ENCODE results near the gene UBAP1L. TPM values are rescaled to one million over a fixed set of nuclear protein-coding genes. Genes with fewer than 3 reads are reported as not detected.
"Not testable (repeated sequence)": the region's sequence is repeated elsewhere in the genome, so short reads cannot be mapped to it uniquely, and the experiment has no call there.

UBAP1L gene
- total and polyA plus RNA-seq, 2 donors: 1.9 to 3.9 TPM

DNA sequence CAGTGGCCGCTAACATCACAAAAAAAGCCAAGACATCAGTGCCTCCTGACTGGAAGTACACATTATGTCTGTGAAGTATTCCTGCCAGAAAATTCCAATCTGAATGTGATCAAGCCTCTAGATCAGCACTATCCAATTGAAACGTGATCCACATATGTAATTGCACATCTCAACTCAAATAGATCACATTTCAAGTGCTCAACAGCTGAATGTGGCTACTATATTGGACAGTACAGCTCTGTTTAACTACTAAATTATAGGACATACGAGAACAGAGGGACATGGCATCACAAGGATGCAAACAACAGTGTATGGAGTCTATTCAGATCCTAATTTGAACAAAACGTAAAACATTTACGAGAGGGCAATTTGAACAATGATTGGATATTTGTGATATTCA lies 542 bp upstream of the UBAP1L start:
- 71% methylated on average over 5 of the region's 5 CpGs for WGBS
- Histone ChIP-seq H3K4me3 (ENCODE audit: low read depth, low read length) (no peak overlapping the region), H3K36me3 (ENCODE audit: insufficient read depth) (peaks cover 14% of the 10 kb centered on the region), H3K27ac (ENCODE audit: low read depth) (no peak overlapping the region), H3K4me1 (ENCODE audit: insufficient read depth) (no peaks in the 10 kb centered on the region)
- no peak for DNase-seq (ENCODE audit: extremely low spot score)

DNA sequence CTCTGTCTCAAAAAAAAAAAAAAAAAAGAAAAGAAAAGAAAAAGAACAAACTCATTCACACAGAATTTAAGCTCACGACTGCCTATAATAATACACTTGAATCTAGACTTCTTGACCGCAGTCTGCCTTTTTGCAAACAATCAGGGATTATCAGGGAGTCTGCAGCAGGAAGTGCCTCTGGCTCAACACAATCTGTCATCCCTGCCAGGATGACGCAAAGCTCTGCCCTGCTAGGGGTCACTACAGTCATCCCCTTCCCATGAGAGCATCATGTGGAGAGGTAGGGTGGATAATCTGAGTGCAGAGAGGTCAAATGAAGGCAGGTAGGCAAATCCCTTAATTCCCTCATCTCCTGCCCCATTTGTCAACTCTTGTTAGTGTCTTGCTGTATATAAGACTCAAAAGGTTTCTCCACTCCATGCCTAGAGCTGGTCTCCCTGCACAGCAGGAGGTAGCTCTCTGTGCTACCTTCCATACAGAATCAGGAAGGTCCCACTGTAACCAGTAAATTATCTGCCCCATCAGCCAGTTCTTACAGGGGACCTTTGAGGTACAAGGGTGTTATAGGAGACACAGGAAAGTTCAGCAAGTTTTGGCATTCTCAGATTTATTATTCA lies 4.2 kb downstream of the UBAP1L start:
- Histone ChIP-seq H3K4me3 (ENCODE audit: low read depth, low read length) (no peak overlapping the region), H3K4me1 (ENCODE audit: insufficient read depth) (no peaks in the 10 kb centered on the region), H3K27ac (ENCODE audit: low read depth) (no peak overlapping the region), H3K36me3 (ENCODE audit: insufficient read depth) (peaks cover 2% of the 10 kb centered on the region)
- no peak for DNase-seq (ENCODE audit: extremely low spot score)
- 36% methylated on average over 3 of the region's 3 CpGs for WGBS

DNA sequence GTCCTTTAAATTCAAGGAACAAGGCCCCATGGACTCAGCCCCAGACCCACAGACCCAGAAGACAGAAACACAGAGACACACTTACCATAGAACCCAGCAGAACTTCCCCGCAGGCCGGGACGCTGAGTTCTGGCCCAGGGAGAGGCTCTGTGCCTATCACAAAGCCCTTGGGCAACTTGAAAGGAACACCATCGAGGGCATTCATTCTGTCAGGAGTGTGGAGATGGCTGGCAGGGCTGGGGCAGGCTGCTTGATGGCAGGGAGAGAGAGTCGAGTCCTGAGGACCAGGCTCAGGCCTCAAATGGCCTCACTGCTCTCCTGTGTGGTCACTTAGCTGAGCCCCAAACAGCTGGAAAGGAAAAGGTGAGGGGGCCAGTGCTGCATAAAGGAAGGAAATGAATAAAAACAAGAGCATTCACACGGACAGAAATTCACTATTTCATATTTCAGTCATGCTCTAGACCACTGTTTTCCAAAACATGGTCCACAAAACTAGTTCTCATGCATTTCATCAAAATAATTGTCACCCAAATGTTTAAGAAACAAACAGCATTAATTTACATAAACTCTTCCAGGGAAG lies 8.9 kb downstream of the UBAP1L start:
- Histone ChIP-seq H3K27ac (ENCODE audit: low read depth) (no peak overlapping the region), H3K4me3 (ENCODE audit: low read depth, low read length) (no peak overlapping the region), H3K36me3 (ENCODE audit: insufficient read depth) (peaks cover 3% of the 10 kb centered on the region), H3K4me1 (ENCODE audit: insufficient read depth) (no peaks in the 10 kb centered on the region)
- DNase-seq (ENCODE audit: extremely low spot score): no peak
- 88% methylated on average over 6 of the region's 6 CpGs for WGBS

DNA sequence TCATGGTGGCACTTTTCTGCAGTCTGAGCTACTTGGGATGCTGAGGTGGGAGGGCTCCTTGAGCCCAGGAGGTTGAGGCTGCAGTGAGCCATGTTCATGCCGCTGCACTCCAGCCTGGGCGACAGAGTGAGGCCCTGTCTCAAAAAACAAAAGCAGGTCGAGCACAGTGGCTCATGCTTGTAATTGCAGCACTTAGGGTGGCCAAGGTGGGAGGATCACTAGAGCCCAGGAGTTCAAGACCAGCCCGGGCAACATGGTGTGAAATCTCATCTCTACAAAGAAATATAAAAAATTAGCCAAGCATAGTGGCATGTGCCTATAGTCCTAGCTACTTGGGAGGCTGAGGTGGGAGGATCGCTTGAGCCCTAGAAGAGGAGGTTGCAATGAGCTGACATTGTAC lies 10.0 kb downstream of the UBAP1L start:
- Histone ChIP-seq H3K4me1 (ENCODE audit: insufficient read depth) (no peaks in the 10 kb centered on the region), H3K4me3 (ENCODE audit: low read depth, low read length) (no peak overlapping the region), H3K27ac (ENCODE audit: low read depth) (no peak overlapping the region), H3K36me3 (ENCODE audit: insufficient read depth) (peaks cover 3% of the 10 kb centered on the region)
- no peak for DNase-seq (ENCODE audit: extremely low spot score)
- 93% methylated on average over 5 of the region's 5 CpGs for WGBS

DNA sequence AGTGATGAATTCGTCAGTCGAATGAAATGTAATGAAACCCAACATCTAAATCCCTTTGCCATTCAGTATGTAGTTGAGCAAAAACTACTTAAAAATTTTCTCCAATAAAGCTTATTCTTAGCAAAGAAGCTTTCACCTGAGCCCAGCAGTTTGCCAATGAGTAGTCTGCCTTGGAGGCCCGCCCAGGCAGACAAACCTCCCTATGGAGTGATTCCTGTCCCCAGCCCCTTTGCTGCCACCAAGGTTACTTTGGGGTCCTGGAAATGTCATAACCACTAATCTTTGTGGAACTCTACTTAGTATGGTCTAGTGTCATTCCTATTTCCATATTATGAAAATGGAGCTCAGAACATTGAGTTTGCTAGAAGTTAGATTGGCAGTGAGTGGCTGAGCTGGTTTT lies 12.1 kb downstream of the UBAP1L start:
- Histone ChIP-seq H3K4me3 (ENCODE audit: low read depth, low read length) (no peak overlapping the region), H3K36me3 (ENCODE audit: insufficient read depth) (peaks cover 5% of the 10 kb centered on the region), H3K4me1 (ENCODE audit: insufficient read depth) (no peaks in the 10 kb centered on the region), H3K27ac (ENCODE audit: low read depth) (no peak overlapping the region)
- no peak for DNase-seq (ENCODE audit: extremely low spot score)
- 98% methylated on average over 3 of the region's 3 CpGs for WGBS

DNA sequence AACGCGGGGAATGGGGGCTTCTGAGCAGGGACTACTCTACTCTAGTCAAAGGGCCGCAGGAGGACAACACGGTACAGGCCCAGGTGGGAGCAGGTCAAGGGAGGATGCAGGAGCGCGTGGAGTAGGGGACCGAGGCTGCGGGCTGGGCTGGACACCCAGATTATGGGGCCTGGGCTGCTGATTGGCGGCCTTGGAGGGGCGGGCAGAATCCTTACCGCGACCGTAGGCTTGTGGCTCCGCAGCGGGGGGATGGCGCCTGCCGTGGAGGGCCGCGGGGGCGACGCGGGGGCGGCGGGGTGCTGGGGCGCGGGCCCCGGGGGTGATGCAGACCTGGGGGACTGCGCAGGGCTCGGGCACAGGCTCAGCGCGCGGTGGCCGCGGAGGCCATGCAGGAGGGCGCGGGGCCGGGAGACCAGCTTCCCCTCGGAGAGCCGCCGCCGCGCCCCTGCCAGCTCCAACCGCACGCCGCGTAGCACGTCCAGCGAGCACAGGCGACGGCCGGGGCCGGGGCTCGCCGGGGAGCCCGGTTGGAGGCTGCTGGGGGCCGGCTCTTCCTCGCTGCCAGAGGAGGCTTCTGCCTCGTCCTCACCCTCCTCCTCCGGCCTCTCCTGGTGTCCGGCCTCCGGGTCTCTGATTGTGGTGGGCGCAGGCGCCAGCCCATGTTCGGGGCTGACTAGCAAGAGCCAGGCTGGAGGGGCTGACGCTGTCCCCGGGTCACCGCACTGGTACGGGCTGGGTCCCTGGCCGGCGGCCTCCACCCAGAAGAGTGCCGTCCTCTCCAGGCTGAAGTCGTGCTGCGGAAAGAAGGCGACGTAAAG lies 12.9 kb downstream of the UBAP1L start:
- H3K36me3 ChIP-seq (ENCODE audit: insufficient read depth): peaks cover 5% of the 10 kb centered on the region
- peak overlapping the region; percentile 8 for H3K4me3 ChIP-seq (ENCODE audit: low read depth, low read length)
- H3K27ac ChIP-seq (ENCODE audit: low read depth): no peak overlapping the region
- no peaks in the 10 kb centered on the region for H3K4me1 ChIP-seq (ENCODE audit: insufficient read depth)
- DNase-seq (ENCODE audit: extremely low spot score): no peak
- 64% methylated on average over 75 of the region's 75 CpGs for WGBS

DNA sequence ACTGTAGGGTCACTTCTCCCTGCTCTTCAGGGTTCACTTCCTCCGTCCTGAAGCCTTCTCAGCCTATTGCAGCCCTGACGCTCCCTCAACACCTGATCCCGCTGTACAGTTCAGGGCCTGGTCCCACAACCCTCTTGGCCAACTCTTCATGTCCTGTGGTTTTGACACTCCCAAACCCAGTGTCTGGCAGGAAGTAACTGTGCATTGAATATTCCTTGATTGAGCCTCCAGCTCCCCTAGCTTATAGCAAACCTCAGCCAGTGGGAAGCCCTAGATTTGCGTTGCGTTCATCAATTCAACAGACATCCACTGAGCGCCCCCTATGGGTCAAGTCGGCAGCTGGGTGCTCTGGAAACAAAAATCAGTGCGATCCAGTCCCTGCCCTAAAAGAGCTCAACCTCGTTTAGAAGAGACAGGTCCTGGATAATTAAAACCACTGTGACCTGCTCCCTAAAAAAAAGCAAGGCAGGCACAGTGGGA lies 13.5 kb downstream of the UBAP1L start:
- Histone ChIP-seq H3K4me1 (ENCODE audit: insufficient read depth) (no peaks in the 10 kb centered on the region), H3K36me3 (ENCODE audit: insufficient read depth) (peaks cover 5% of the 10 kb centered on the region), H3K27ac (ENCODE audit: low read depth) (no peak overlapping the region), H3K4me3 (ENCODE audit: low read depth, low read length) (peak overlapping the region; percentile 8)
- peak; percentile 59 for DNase-seq (ENCODE audit: extremely low spot score)
- WGBS: 37% methylated on average over 9 of the region's 9 CpGs

DNA sequence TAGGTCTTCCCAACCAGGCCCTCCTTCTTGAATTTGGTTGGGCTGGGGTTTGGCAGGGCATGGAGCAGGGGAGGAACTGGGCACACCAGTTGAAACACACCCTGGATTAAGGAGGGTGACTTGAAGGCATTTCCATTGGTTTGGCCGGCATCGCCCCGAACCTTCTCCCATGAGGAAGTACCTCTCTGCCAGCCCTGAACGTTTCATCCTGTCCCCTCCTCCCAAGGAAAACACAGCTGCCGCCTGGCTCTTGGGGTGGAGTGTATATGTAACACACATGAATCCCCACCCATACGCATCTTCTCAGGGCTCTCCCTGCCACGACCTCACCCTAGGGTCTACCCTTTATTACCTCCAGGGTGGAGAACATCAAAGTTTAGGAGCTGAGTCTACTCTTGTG lies 14.6 kb downstream of the UBAP1L start:
- no peak for DNase-seq (ENCODE audit: extremely low spot score)
- H3K4me3 ChIP-seq (ENCODE audit: low read depth, low read length): no peak overlapping the region
- no peak overlapping the region for H3K27ac ChIP-seq (ENCODE audit: low read depth)
- 84% methylated on average over 7 of the region's 7 CpGs for WGBS
- no peaks in the 10 kb centered on the region for H3K4me1 ChIP-seq (ENCODE audit: insufficient read depth)
- peaks cover 5% of the 10 kb centered on the region for H3K36me3 ChIP-seq (ENCODE audit: insufficient read depth)

DNA sequence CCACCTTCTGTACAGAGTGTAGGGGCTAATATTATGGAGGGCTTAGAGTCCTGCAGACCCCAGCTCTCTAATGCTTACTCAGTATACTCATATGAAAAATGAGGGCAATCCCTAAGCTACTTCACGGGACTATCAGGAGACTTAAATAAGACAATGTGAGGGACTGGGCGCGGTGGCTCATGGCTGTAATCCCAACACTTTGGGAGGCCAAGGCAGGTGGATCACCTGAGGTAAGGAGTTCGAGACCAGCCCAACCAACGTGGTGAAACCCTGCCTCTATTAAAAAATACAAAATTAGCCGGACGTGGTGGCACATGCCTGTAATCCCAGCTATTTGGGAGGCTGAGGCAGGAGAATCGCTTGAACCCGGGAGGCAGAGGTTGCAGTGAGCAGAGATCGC lies 15.2 kb downstream of the UBAP1L start:
- 94% methylated on average over 10 of the region's 10 CpGs for WGBS
- not testable (repeated sequence) for H3K4me1 ChIP-seq (ENCODE audit: insufficient read depth); H3K27ac ChIP-seq (ENCODE audit: low read depth); H3K36me3 ChIP-seq (ENCODE audit: insufficient read depth); H3K4me3 ChIP-seq (ENCODE audit: low read depth, low read length); DNase-seq (ENCODE audit: extremely low spot score)

DNA sequence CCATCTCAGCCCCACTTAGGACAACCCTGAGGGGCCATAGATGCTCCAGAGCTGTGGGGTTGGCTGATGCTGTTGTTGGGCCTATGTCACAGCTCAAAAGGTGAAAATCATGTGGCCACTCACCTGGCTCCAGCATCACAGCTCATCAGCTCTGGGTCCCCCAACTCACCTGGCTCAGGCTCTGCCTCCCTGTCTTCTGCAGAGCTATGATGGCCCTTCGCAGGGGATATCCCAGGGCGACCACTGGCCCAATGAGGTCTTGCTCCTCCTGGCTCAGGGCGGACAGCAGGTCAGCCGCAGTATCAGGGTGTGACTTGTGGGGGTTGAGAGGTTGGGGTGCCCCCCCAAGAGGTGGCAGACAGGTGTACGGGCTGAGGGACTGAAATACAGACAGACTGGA lies 15.7 kb downstream of the UBAP1L start:
- WGBS: 97% methylated on average over 5 of the region's 5 CpGs
- no peak overlapping the region for H3K27ac ChIP-seq (ENCODE audit: low read depth)
- H3K36me3 ChIP-seq (ENCODE audit: insufficient read depth): peaks cover 5% of the 10 kb centered on the region
- no peaks in the 10 kb centered on the region for H3K4me1 ChIP-seq (ENCODE audit: insufficient read depth)
- no peak for DNase-seq (ENCODE audit: extremely low spot score)
- H3K4me3 ChIP-seq (ENCODE audit: low read depth, low read length): no peak overlapping the region

DNA sequence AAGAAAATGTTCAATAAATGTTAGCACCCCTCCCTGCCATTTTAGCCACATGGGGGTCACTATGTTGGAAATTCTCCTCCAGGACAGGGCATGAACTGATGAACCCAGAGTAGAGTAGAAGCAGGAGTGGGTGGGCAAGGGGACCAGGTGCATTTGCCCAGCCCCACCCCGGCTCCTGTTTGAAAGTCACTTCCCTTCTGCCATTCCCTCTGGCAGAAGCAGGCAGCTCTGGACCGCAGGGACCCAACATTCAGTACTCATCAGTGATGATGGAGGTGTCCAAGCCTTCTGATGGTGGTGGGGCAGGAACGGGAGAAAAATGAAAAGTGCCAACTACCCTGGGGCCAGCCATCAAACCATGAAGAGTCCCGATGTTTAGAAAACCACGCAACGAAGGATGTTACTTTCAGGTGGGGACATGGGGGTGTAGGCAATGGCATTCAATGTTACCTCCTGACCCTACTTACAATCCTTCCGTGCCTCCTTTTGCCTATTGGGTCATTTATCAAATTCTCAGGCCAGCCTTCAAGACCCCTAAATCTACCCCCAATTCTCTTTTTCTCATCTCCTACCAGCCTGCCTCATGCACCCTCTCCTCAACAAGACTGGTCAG lies 17.2 kb downstream of the UBAP1L start:
- no peak for DNase-seq (ENCODE audit: extremely low spot score)
- Histone ChIP-seq H3K27ac (ENCODE audit: low read depth) (no peak overlapping the region), H3K4me1 (ENCODE audit: insufficient read depth) (no peaks in the 10 kb centered on the region), H3K4me3 (ENCODE audit: low read depth, low read length) (no peak overlapping the region), H3K36me3 (ENCODE audit: insufficient read depth) (peaks cover 5% of the 10 kb centered on the region)
- 97% methylated on average over 7 of the region's 7 CpGs for WGBS

DNA sequence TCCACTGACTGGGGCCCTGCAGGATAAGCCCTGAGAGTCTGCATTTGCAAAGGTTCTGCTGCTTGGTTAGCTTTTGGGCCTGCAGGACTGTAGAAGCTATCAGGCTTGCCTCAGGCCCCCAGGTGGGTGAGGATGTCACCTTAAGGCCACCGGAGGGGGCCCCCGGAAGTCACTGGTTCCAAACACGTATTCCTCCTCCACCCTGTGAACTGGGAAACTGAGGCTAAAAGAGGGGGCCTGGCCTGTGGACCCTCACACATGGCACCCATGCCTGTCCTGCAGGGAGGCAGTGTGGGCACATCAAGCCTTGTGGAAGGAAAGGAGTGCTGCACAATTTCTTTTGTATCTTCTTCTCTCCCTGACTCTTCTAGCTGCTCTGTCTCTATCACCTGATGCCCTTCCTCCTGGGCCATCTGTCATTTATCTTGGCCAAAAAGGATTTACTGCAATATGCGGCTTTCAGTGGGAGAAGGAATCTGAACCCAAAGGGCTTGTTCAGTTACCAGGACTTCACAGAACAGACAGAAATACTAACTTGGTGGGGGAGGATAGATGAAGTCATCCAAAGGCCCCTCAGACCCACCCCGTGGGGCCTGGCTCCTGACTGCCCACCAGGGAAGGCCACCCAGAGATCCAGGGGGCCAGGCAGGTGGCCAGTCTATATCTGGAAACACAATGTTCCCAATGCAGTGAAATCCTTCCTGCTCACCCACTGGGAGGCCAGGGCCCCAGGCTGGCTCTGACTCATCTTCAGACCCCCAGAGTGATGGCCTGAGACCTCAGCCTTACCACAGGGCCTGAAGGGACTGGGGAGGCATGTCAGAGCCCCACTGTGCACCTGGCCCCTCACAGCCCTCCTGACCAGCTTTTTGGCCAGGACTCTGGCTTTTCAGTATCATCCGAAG lies 18.3 kb downstream of the UBAP1L start:
- Histone ChIP-seq H3K4me3 (ENCODE audit: low read depth, low read length) (no peak overlapping the region), H3K36me3 (ENCODE audit: insufficient read depth) (peaks cover 2% of the 10 kb centered on the region), H3K4me1 (ENCODE audit: insufficient read depth) (no peaks in the 10 kb centered on the region), H3K27ac (ENCODE audit: low read depth) (no peak overlapping the region)
- 81% methylated on average over 6 of the region's 6 CpGs for WGBS
- no peak for DNase-seq (ENCODE audit: extremely low spot score)

DNA sequence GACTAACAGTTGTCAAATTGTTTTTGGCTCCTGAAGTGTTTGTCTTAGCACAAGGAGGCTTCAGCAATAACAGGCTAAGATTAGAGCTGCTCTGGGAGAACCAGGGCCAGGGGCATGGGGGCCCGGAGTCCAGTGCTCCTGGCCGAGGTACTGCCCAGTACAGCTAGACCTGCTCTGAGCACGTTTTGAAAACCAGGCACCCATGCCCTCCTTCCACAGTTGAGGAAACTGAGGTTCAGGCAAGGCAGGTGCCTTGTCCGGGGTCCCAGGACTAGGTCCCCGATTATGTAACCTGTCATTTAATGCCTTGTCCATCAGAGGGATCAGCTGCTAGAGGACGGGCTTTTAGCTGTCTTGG lies 19.3 kb downstream of the UBAP1L start:
- H3K36me3 ChIP-seq (ENCODE audit: insufficient read depth): peaks cover 2% of the 10 kb centered on the region
- H3K4me1 ChIP-seq (ENCODE audit: insufficient read depth): no peaks in the 10 kb centered on the region
- no peak overlapping the region for H3K4me3 ChIP-seq (ENCODE audit: low read depth, low read length)
- H3K27ac ChIP-seq (ENCODE audit: low read depth): no peak overlapping the region
- no peak for DNase-seq (ENCODE audit: extremely low spot score)
- WGBS: 72% methylated on average over 6 of the region's 6 CpGs
